WTC11 (cell line): ENCODE data around the gene SETD7. TPM values are rescaled to one million over a fixed set of nuclear protein-coding genes. Genes with fewer than 3 reads are reported as not detected.
A peak's percentile ranks its signal among the peaks of the same experiment; 100 is the strongest.

Experiments
- ATAC-seq: fragments of 200-7000 bp; cut with Tn5 transposase; 2 replicates; pipeline ENCODE4 v1.10.0; 2021; ENCODE audit warnings: mild to moderate bottlenecking, moderate library complexity
- CTCF ChIA-PET: fragments of 300-600 bp; sonication (Branson Sonifier 250); formaldehyde crosslinking; loops from one replicate; lab custom pipeline; 2021; ENCODE audit warnings: antibody characterized with exemption; lab: Charles Lee
- POLR2A ChIA-PET: fragments of 350-600 bp; sonication (Branson Sonifier 250); formaldehyde crosslinking; loops from one replicate; lab custom pipeline; 2021; ENCODE audit warnings: antibody characterized with exemption; lab: Charles Lee
- DNase-seq: peaks from one replicate; pipeline ENCODE4 v3.0.0; 2021; ENCODE audit warnings: low spot score
- H3K27ac Mint-ChIP-seq: 2 replicates; pipeline ENCODE4 v1.8.0; 2021; ENCODE audit warnings: mixed read lengths
- H3K27me3 Mint-ChIP-seq: 2 replicates; pipeline ENCODE4 v1.8.0; 2021; ENCODE audit warnings: low read depth, mild to moderate bottlenecking, moderate library complexity, mixed read lengths
- H3K36me3 Mint-ChIP-seq: 2 replicates; pipeline ENCODE4 v1.8.0; 2021; ENCODE audit warnings: mixed read lengths
- H3K4me1 Mint-ChIP-seq: 2 replicates; pipeline ENCODE4 v1.8.0; 2022; ENCODE audit warnings: mixed read lengths
- H3K4me3 Mint-ChIP-seq: 2 replicates; pipeline ENCODE4 v1.8.0; 2021; ENCODE audit warnings: mild to moderate bottlenecking, moderate library complexity, mixed read lengths
- H3K9me3 Mint-ChIP-seq: 2 replicates; pipeline ENCODE4 v1.8.0; 2021; ENCODE audit warnings: mixed read lengths
- ARID4B ChIP-seq: sonication (generic); formaldehyde crosslinking; IDR thresholded peaks from 2 replicates; pipeline ENCODE4 v1.8.0; 2023; ENCODE audit warnings: missing genetic modification reagents, mild to moderate bottlenecking, borderline replicate concordance
- CBFB ChIP-seq: sonication (generic); formaldehyde crosslinking; IDR thresholded peaks from 2 replicates; pipeline ENCODE4 v1.8.1; 2022; ENCODE audit warnings: mild to moderate bottlenecking, low read depth, missing genetic modification reagents
- CREB1 ChIP-seq: sonication (generic); formaldehyde crosslinking; IDR thresholded peaks from 2 replicates; pipeline ENCODE4 v1.8.0; 2023; ENCODE audit warnings: mild to moderate bottlenecking, missing genetic modification reagents
- CREM ChIP-seq: sonication (generic); formaldehyde crosslinking; IDR thresholded peaks from 2 replicates; pipeline ENCODE4 v1.8.1; 2022; ENCODE audit warnings: mild to moderate bottlenecking, missing genetic modification reagents, moderate library complexity
- FOXJ3 ChIP-seq: sonication (generic); formaldehyde crosslinking; IDR thresholded peaks from 2 replicates; pipeline ENCODE4 v1.9.0; 2021; ENCODE audit warnings: missing genetic modification reagents, mild to moderate bottlenecking, borderline replicate concordance
- GRHL2 ChIP-seq: fragments of 250-450 bp; sonication (Bioruptor Pico); IDR thresholded peaks from 2 replicates; pipeline ENCODE4 v1.8.0; 2022; ENCODE audit warnings: mild to moderate bottlenecking, moderate library complexity; ENCODE audit not compliant: insufficient replicate concordance, severe bottlenecking
- JUN ChIP-seq: sonication (generic); formaldehyde crosslinking; IDR thresholded peaks from 2 replicates; pipeline ENCODE4 v1.8.0; 2023; ENCODE audit warnings: mild to moderate bottlenecking, missing genetic modification reagents
- MXD4 ChIP-seq: fragments of 250-450 bp; sonication (Bioruptor Pico); IDR thresholded peaks from 2 replicates; pipeline ENCODE4 v1.8.0; 2021; ENCODE audit warnings: mild to moderate bottlenecking, moderate library complexity, borderline replicate concordance
- NR3C1 ChIP-seq: sonication (generic); formaldehyde crosslinking; conservative IDR thresholded peaks from 2 replicates; pipeline ENCODE4 v1.8.1; 2023; ENCODE audit warnings: low read depth, mild to moderate bottlenecking, missing genetic modification reagents
- RORB ChIP-seq: fragments of 250-450 bp; sonication (Bioruptor Pico); IDR thresholded peaks from 2 replicates; pipeline ENCODE4 v1.9.0; 2021; ENCODE audit warnings: mild to moderate bottlenecking
- TCF7 ChIP-seq: sonication (generic); formaldehyde crosslinking; IDR thresholded peaks from 2 replicates; pipeline ENCODE4 v1.8.0; 2022; ENCODE audit warnings: mild to moderate bottlenecking, low read depth, missing genetic modification reagents, moderate library complexity
- TEAD1 ChIP-seq: sonication (generic); formaldehyde crosslinking; IDR thresholded peaks from 2 replicates; pipeline ENCODE4 v1.8.0; 2022; ENCODE audit warnings: mild to moderate bottlenecking, missing genetic modification reagents
- ZNF232 ChIP-seq: sonication (generic); formaldehyde crosslinking; IDR thresholded peaks from 2 replicates; pipeline ENCODE4 v1.8.0; 2022; ENCODE audit warnings: mild to moderate bottlenecking, missing genetic modification reagents
- ZNF317 ChIP-seq: sonication (generic); formaldehyde crosslinking; IDR thresholded peaks from 2 replicates; pipeline ENCODE4 v1.8.1; 2023; ENCODE audit warnings: low read depth, mild to moderate bottlenecking, moderate library complexity, missing genetic modification reagents, borderline replicate concordance
- ZNF532 ChIP-seq: fragments of 250-450 bp; sonication (Bioruptor Pico); IDR thresholded peaks from 2 replicates; pipeline ENCODE4 v1.9.0; 2021; ENCODE audit warnings: mild to moderate bottlenecking, borderline replicate concordance
- ZNF671 ChIP-seq: fragments of 250-450 bp; sonication (Bioruptor Pico); IDR thresholded peaks from 2 replicates; pipeline ENCODE4 v1.8.0; 2021; ENCODE audit warnings: mild to moderate bottlenecking
- total RNA-seq: library from RNA; stranded (reverse); gene quantifications from 3 replicates; pipeline ENCODE4 v1.2.3, GENCODE V29; 2021
- TF ChIP-seq, protein P1 (sequence below): sonication (generic); formaldehyde crosslinking; IDR thresholded peaks from 2 replicates; pipeline ENCODE4 v1.8.1; 2023; ENCODE audit warnings: mild to moderate bottlenecking, missing genetic modification reagents
- TF ChIP-seq, protein P2 (sequence below): sonication (generic); formaldehyde crosslinking; IDR thresholded peaks from 2 replicates; pipeline ENCODE4 v1.8.0; 2022; ENCODE audit warnings: mild to moderate bottlenecking, missing genetic modification reagents

The SETD7 gene
- total RNA-seq, 1 experiment from 2014 or later: 5.6 TPM

- TF ChIP-seq CREM (CRISPR knock-in tag) (no peak), FOXJ3 (no peak)
Measured at GRCh38 chr4:139605516-139605915, 49.5 kb upstream of the SETD7 start (continued).

- H3K27ac Mint-ChIP-seq: no peak overlapping the region
Measured at GRCh38 chr4:139603576-139604410, 47.8 kb upstream of the SETD7 start.

DNA sequence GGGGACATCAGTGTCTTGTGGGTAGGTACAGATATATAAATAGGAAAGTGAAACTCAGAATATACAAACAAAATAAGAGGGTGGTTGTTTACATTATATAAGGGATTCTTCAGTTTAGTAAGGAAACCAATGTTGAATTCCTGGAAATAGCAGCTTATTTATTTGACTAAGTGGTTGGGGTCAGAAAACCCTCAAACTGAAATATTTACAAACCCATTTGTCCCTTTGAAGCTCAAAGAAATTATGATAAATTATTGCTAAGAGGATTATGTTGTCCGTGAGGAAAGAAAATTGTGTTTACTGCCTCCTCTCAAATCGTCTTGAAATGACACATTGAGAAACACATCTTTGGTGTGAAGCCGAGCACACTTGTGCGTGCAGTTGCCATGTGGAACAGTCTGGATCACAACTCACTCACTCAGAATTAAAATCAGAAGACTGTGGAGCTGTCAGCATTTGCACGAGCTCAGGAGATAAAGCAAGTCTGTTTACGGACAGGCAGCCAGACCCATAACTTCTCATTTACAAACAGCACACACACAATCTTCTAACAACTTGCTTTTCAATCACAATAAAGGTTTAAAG lies 46.8 kb upstream of the SETD7 start:
- CTCF ChIA-PET: interaction anchor here (1.0 to 3.4 kb wide), 9 partner anchors 15 to 132 kb away, joined by 3 to 31 read pairs (median 4); no protein-coding TSS in a partner anchor
- DNase-seq: no peak
- Mint-ChIP-seq H3K36me3 (no peaks in the 10 kb centered on the region), H3K9me3 (no peaks in the 10 kb centered on the region), H3K27me3 (peaks cover 19% of the 10 kb centered on the region), H3K4me3 (no peak overlapping the region), H3K27ac (no peak overlapping the region), H3K4me1 (0 out of 2 replicates have a peak, but pooled peaks cover 11% of the 10 kb centered on the region)
- ATAC-seq: no peak
- POLR2A ChIA-PET: no interaction called here
- TF ChIP-seq, protein P1, sequence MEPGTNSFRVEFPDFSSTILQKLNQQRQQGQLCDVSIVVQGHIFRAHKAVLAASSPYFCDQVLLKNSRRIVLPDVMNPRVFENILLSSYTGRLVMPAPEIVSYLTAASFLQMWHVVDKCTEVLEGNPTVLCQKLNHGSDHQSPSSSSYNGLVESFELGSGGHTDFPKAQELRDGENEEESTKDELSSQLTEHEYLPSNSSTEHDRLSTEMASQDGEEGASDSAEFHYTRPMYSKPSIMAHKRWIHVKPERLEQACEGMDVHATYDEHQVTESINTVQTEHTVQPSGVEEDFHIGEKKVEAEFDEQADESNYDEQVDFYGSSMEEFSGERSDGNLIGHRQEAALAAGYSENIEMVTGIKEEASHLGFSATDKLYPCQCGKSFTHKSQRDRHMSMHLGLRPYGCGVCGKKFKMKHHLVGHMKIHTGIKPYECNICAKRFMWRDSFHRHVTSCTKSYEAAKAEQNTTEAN (CRISPR knock-in tag): no peak
- no peak for TF ChIP-seq CBFB
- TF ChIP-seq, protein P2, sequence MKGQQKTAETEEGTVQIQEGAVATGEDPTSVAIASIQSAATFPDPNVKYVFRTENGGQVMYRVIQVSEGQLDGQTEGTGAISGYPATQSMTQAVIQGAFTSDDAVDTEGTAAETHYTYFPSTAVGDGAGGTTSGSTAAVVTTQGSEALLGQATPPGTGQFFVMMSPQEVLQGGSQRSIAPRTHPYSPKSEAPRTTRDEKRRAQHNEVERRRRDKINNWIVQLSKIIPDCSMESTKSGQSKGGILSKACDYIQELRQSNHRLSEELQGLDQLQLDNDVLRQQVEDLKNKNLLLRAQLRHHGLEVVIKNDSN (CRISPR knock-in tag): no peak
- no peak for TF ChIP-seq ARID4B (CRISPR knock-in tag)
- no peak for TF ChIP-seq RORB (CRISPR knock-in tag)
- no peak for TF ChIP-seq MXD4
- TF ChIP-seq GRHL2 (CRISPR knock-in tag): no peak
- TF ChIP-seq NR3C1: no peak

More at GRCh38 chr4:139603576-139604410, 47.8 kb upstream of the SETD7 start:
- ATAC-seq: peak; percentile 80
- H3K27me3 Mint-ChIP-seq: peaks cover 18% of the 10 kb centered on the region
- ChIA-PET POLR2A (no interaction called here), CTCF (interaction anchor here (0.8 to 3.4 kb wide), 15 partner anchors 9 to 131 kb away, joined by 3 to 31 read pairs (median 4); partner anchors contain the start of gene SETD7)
- DNase-seq: peak; percentile 20
- 0 out of 2 replicates have a peak, but pooled peaks cover 11% of the 10 kb centered on the region for H3K4me1 Mint-ChIP-seq
- H3K36me3 Mint-ChIP-seq: no peaks in the 10 kb centered on the region
- TF ChIP-seq ZNF532 (CRISPR knock-in tag) (no peak), CREB1 (CRISPR knock-in tag) (no peak), TCF7 (CRISPR knock-in tag) (no peak), ZNF317 (CRISPR knock-in tag) (no peak), ZNF671 (CRISPR knock-in tag) (no peak), ZNF232 (CRISPR knock-in tag) (no peak), TEAD1 (CRISPR knock-in tag) (no peak), JUN (CRISPR knock-in tag) (no peak)
- H3K4me3 Mint-ChIP-seq: no peak overlapping the region
- H3K9me3 Mint-ChIP-seq: no peaks in the 10 kb centered on the region
